ENCODE results near the gene ABCG5.

The ABCG5 gene

GRCh38 chr2:43841949-43842865 is 3.6 kb upstream of the ABCG5 start:
- DNase-seq: no peak

- DNase-seq: no peak
Observed at GRCh38 chr2:43840965-43841364, 2.3 kb upstream of the ABCG5 start.

- no peak for DNase-seq
Observed at GRCh38 chr2:43839776-43840564, 1.3 kb upstream of the ABCG5 start.

GRCh38 chr2:43837831-43838559 is 644 bp downstream of the ABCG5 start:
- DNase-seq: no peak

- no peak for DNase-seq
Observed at GRCh38 chr2:43837033-43837432, 1.6 kb downstream of the ABCG5 start.

GRCh38 chr2:43832457-43832856 is 6.2 kb downstream of the ABCG5 start:
- no peak for DNase-seq

GRCh38 chr2:43831543-43832294 is 6.9 kb downstream of the ABCG5 start:
- DNase-seq: no peak

- DNase-seq: no peak
Observed at GRCh38 chr2:43826305-43827250, 12.1 kb downstream of the ABCG5 start.

GRCh38 chr2:43825841-43826240 is 12.8 kb downstream of the ABCG5 start:
- no peak for DNase-seq

- no peak for DNase-seq
Observed at GRCh38 chr2:43824951-43825493, 13.6 kb downstream of the ABCG5 start.

GRCh38 chr2:43824512-43824911 is 14.1 kb downstream of the ABCG5 start:
- no peak for DNase-seq

- no peak for DNase-seq
Observed at GRCh38 chr2:43823751-43824150, 14.9 kb downstream of the ABCG5 start.

GRCh38 chr2:43822839-43823238 is 15.8 kb downstream of the ABCG5 start:
- no peak for DNase-seq

GRCh38 chr2:43819491-43820163 is 19.0 kb downstream of the ABCG5 start:
- no peak for DNase-seq

- peak; percentile 44 for DNase-seq
Observed at GRCh38 chr2:43818761-43819160, 19.9 kb downstream of the ABCG5 start.

GRCh38 chr2:43814711-43815110 is 23.9 kb downstream of the ABCG5 start:
- no peak for DNase-seq

GRCh38 chr2:43812947-43813346 is 25.7 kb downstream of the ABCG5 start:
- DNase-seq: no peak

- no peak for DNase-seq
Observed at GRCh38 chr2:43812006-43812405, 26.6 kb downstream of the ABCG5 start.

- no peak for DNase-seq
Observed at GRCh38 chr2:43810888-43811287, 27.8 kb downstream of the ABCG5 start.

- no peak for DNase-seq
Observed at GRCh38 chr2:43810452-43810851, 28.2 kb downstream of the ABCG5 start.

GRCh38 chr2:43806719-43807031 is 32.0 kb downstream of the ABCG5 start:
- DNase-seq: no peak
